Transverse colon (tissue), 4 donors: ENCODE data around the gene ADAM23. TPM values are rescaled to one million over a fixed set of nuclear protein-coding genes. Genes with fewer than 3 reads are reported as not detected.
"Not testable (repeated sequence)": the region's sequence is repeated elsewhere in the genome, so short reads cannot be mapped to it uniquely, and the experiment has no call there.

Experiments used
- DNase-seq: peaks from one replicate; pipeline ENCODE4 v3.0.0-alpha.2; 2019
- H3K27ac ChIP-seq, 4 donors: fragments of 200-600 bp; sonication (generic); 2 replicates each; pipeline ENCODE4 v1.5.1; 2016 to 2018; ENCODE audit warnings: inconsistent platforms in 4 of 4
- H3K27me3 ChIP-seq: fragments of 200-600 bp; sonication (generic); 2 replicates; pipeline ENCODE4 v1.5.1; 2017; ENCODE audit warnings: inconsistent platforms
- H3K36me3 ChIP-seq, 4 donors: fragments of 200-600 bp; sonication (generic); 2 replicates each; pipeline ENCODE4 v1.5.1; 2017 to 2019; ENCODE audit warnings: inconsistent platforms in 4 of 4
- H3K4me1 ChIP-seq, 4 donors: fragments of 200-600 bp; sonication (generic); 2 replicates each; pipeline ENCODE4 v1.5.1; 2017 to 2020; ENCODE audit warnings: inconsistent platforms in 4 of 4
- H3K4me3 ChIP-seq, 4 donors: fragments of 200-600 bp; sonication (generic); 1 replicate in 1 of 4; 2 replicates in 3 of 4; pipeline versions ENCODE4 v1.5.1 to v1.6.1; 2017 to 2019; ENCODE audit warnings: inconsistent platforms in 4 of 4
- H3K9me3 ChIP-seq, 2 donors: fragments of 200-600 bp; sonication (generic); 2 replicates each; pipeline ENCODE4 v1.5.1; 2017 to 2019; ENCODE audit warnings: inconsistent platforms in 2 of 2
- EP300 ChIP-seq: sonication (generic); formaldehyde crosslinking; IDR thresholded peaks from one replicate; pipeline ENCODE4 v1.6.1; 2017; ENCODE audit warnings: antibody characterized with exemption, low read depth
- POLR2A ChIP-seq: fragments of 450-650 bp; IDR thresholded peaks from one replicate; pipeline ENCODE4 v1.6.1; 2016; ENCODE audit warnings: antibody characterized with exemption, mild to moderate bottlenecking, moderate library complexity
- POLR2AphosphoS5 ChIP-seq, 3 donors: sonication (generic); formaldehyde crosslinking; IDR thresholded peaks; one replicate each; pipeline ENCODE4 v1.6.1; 2016; ENCODE audit warnings: antibody characterized with exemption in 3 of 3
- WGBS, 2 donors: methylation state at CpG; one replicate each; pipeline ENCODE4 v1.1.5; 2018; ENCODE audit warnings: low coverage in 1 of 2; 5-methylcytosine and 5-hydroxymethylcytosine counted together
- in situ Hi-C, 4 donors: fragments of 200-750 bp; cut with MboI; loops; one replicate each; pipeline versions ENCODE4 v1.15.0 to v1.15.1; 2017; ENCODE audit warnings: low sequenced_read_pairs in 3 of 4, low pct_ligation_motif_present in 1 of 4, low pct_unique_long_range_greater_than_20kb in 1 of 4
- intact Hi-C: fragments of 100-400 bp; cut with DNase I; formaldehyde crosslinking; loops from one replicate; pipeline ENCODE4 v1.15.1; 2023; ENCODE audit warnings: low total_unique reads
- total RNA-seq, 4 donors: library from RNA; depleted of rRNA; stranded (reverse); fragments of >200 nt; gene quantifications; one replicate each; pipeline ENCODE4 v1.1.0, GENCODE V29; 2016
- TF ChIP-seq, protein P1 (sequence below), 5 experiments: fragments of 200-600 bp in 3 of 5; fragments of 450-650 bp in 2 of 5; sonication (generic) in 3 of 5; IDR thresholded peaks; 1 replicate in 2 of 5; 2 replicates in 3 of 5; pipeline ENCODE4 v1.5.1; 2016 to 2017; ENCODE audit warnings: antibody characterized with exemption in 5 of 5, inconsistent platforms in 3 of 5, mild to moderate bottlenecking in 2 of 5, moderate library complexity in 1 of 5

The ADAM23 gene, protein sequence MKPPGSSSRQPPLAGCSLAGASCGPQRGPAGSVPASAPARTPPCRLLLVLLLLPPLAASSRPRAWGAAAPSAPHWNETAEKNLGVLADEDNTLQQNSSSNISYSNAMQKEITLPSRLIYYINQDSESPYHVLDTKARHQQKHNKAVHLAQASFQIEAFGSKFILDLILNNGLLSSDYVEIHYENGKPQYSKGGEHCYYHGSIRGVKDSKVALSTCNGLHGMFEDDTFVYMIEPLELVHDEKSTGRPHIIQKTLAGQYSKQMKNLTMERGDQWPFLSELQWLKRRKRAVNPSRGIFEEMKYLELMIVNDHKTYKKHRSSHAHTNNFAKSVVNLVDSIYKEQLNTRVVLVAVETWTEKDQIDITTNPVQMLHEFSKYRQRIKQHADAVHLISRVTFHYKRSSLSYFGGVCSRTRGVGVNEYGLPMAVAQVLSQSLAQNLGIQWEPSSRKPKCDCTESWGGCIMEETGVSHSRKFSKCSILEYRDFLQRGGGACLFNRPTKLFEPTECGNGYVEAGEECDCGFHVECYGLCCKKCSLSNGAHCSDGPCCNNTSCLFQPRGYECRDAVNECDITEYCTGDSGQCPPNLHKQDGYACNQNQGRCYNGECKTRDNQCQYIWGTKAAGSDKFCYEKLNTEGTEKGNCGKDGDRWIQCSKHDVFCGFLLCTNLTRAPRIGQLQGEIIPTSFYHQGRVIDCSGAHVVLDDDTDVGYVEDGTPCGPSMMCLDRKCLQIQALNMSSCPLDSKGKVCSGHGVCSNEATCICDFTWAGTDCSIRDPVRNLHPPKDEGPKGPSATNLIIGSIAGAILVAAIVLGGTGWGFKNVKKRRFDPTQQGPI
- total RNA-seq = 1 to 10 TPM in 3 of 4 donors, not detected in 1; 1.2 to 4.5 (median 2.2) TPM

DNA sequence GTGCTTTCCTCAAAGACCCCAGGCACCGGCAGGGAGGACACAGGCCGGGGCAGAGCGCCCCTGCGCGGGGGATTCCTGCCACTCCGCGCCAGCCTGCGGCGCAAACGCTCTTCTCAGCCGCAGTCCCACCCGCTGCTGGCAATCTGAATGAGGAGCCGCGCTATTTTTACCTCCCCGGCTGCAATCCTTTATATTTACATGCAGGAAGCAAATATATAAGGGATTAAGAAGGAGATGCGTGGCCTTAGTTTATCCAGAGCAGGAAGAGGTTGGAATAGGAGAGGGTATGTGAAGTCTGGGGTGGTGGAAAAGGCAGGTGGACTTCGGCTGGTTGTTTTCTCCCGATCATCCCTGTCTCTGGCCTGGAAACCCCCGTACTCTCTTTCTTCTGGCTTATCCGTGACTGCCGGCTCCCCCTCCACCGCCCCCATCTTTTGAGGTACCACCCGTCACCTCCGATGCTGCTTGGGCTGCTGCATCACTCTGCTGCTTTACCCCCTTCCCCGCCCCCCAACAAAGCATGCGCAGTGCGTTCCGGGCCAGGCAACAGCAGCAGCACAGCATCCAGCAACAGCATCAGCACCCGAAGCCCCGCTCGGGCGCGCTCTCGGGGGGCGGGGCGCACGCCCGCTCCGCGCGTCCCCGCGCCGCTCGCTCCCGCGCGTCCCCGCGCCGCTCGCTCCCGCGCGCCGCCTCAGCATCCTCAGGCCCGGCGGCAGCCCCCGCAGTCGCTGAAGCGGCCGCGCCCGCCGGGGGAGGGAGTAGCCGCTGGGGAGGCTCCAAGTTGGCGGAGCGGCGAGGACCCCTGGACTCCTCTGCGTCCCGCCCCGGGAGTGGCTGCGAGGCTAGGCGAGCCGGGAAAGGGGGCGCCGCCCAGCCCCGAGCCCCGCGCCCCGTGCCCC, at the start of gene ADAM23:
Gene ADAM23, plus strand, starts transcription at position 700 of the 902 bp plus-strand sequence. CDS start 335 bp downstream, outside the sequence.
- Histone ChIP-seq H3K36me3 (no peaks in the 10 kb centered on the region), H3K9me3 (no peaks in the 10 kb centered on the region), H3K27ac (no peak within 1 kb of the TSS), H3K27me3 (peaks cover 73% of the 10 kb centered on the region), H3K4me1 (peaks cover 4 to 11% (median 10%) of the 10 kb centered on the region in 4 donors), H3K4me3 (peak within 1 kb of the TSS in 3 of 4 donors; percentile 36 to 49 (median 41))
- TF ChIP-seq POLR2A (no peak), EP300 (no peak), POLR2AphosphoS5 (IDR thresholded peaks at IDR 0.05) (no peak)
- TF ChIP-seq, protein P1, sequence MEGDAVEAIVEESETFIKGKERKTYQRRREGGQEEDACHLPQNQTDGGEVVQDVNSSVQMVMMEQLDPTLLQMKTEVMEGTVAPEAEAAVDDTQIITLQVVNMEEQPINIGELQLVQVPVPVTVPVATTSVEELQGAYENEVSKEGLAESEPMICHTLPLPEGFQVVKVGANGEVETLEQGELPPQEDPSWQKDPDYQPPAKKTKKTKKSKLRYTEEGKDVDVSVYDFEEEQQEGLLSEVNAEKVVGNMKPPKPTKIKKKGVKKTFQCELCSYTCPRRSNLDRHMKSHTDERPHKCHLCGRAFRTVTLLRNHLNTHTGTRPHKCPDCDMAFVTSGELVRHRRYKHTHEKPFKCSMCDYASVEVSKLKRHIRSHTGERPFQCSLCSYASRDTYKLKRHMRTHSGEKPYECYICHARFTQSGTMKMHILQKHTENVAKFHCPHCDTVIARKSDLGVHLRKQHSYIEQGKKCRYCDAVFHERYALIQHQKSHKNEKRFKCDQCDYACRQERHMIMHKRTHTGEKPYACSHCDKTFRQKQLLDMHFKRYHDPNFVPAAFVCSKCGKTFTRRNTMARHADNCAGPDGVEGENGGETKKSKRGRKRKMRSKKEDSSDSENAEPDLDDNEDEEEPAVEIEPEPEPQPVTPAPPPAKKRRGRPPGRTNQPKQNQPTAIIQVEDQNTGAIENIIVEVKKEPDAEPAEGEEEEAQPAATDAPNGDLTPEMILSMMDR (IDR thresholded peaks at IDR 0.05) = no peak
- intact Hi-C loops (no loop called here), in situ Hi-C loops (no loop called here)
- WGBS, 2 donors = 0 to 4% methylated on average over 10 to 23 of the region's 81 CpGs
- DNase-seq = no peak

DNA sequence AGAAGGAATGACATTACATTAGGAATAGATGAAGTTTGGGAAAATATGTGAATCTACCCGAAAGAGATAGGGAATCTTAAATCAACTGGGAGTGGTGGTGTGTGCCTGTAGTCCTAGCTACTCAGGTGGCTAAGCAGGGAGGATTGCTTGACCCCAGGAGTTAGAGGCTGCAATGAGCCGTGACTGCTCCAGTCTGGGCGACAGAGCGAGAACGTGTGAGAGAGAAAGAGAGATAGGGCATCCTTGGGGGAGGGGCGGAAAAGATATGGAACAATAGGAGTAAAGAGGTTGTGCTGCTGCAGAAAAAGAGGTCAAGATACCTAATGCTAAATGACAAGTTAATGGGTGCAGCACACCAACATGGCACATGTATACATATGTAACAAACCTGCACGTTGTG, 47.1 kb upstream of the ADAM23 start:
- Histone ChIP-seq H3K4me1 (no peaks in the 10 kb centered on the region), H3K27me3 (no peaks in the 10 kb centered on the region), H3K27ac (no peak overlapping the region), H3K36me3 (no peaks in the 10 kb centered on the region), H3K9me3 (no peaks in the 10 kb centered on the region), H3K4me3 (no peak overlapping the region)
- in situ Hi-C loops = no loop called here
- 55 to 75% methylated on average over 2 to 7 of the region's 7 CpGs for WGBS, 2 donors
- no peak for TF ChIP-seq EP300
- TF ChIP-seq POLR2AphosphoS5 (IDR thresholded peaks at IDR 0.05) = no peak
- TF ChIP-seq POLR2A = no peak
- TF ChIP-seq, protein P1 (IDR thresholded peaks at IDR 0.05) = no peak
- intact Hi-C loops = no loop called here
- no peak for DNase-seq

DNA sequence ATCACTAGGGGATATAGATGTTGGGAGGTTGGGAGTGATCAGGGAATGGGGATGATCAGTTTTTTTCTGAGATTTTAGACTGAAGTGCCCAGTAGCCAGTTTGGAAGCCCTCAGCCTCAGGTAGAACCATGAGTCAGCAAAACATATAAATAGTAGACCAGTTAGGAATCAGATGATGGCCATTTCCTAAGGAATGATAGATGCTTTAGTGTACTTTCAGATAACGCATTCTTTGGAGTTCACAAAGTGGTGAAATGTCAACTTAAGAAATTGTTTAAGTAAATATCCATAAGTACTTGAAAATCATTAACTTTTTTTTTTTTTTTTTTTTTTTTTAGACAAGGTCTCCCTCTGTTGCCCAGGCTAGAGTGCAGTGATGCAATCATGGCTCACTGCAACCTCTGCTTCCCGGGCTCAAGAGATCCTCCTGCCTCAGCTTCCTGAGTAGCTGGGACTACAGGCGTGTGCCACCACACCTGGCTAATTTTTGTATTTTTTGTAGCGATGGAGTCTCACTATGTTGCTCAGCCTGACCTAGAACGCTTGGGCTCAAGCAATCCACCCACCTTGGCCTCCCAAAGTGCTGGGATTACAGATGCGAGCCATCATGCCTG, 40.3 kb upstream of the ADAM23 start:
- in situ Hi-C loops, H3K27ac ChIP-seq, H3K4me1 ChIP-seq, H3K4me3 ChIP-seq, H3K36me3 ChIP-seq, intact Hi-C loops, DNase-seq, H3K9me3 ChIP-seq, H3K27me3 ChIP-seq: not testable (repeated sequence)
- WGBS, 2 donors = 69 to 71% methylated on average over 4 to 6 of the region's 6 CpGs
